GM18873 (cell line): Measurements from ENCODE around the gene GRAMD1A.
"Not testable (repeated sequence)": the region's sequence is repeated elsewhere in the genome, so short reads cannot be mapped to it uniquely, and the experiment has no call there.

Source experiments
- ATAC-seq: cut with Tn5 transposase; IDR thresholded peaks from one replicate; pipeline ENCODE4 v1.9.1; 2021; ENCODE audit warnings: mild to moderate bottlenecking, moderate library complexity, moderate number of reproducible peaks; ENCODE audit not compliant: unreplicated experiment, low FRiP score

Gene GRAMD1A

DNA sequence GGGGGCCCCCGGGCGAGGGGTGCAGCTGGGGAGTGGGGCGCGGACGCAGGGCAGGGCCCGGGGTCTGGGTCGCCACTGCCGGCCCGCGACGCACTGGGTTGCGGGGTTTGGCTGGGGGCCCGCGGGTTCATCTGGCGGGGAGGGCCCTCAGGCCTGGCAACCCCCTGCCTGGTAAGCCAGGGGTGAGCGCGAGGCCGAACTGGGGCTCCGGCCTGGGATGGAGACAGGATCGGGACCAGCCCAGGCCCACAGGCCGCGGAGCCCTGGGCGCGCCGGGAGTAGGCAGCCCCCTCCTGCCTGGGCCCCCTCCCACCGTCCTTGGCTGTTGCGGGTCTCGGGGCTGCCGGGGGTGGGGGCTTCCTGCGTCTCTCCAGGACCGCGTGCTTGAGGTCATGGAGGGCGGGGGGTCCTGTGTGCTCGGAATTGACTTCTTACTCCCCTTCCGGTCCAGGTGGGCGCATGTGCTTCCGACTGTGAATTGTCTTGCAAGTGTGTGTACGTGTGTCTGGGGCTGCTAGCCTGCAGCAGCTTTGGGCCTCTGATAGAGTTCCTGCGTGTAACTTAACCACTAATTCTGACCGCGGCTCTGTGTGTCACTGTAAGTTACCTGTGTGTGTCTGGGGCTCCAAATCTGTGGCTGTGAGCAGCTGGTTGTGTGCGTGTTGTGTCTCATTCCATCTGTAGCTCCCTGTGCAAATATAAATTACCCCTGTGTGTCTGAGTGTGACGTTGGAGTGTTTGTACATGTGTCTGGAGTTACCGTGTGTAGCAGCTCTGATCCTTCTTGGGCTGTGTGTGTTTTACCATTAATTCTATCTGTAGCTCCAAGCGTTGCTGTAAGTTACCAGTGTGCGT is 751 bp downstream of the GRAMD1A start:
- ATAC-seq = no peak

DNA sequence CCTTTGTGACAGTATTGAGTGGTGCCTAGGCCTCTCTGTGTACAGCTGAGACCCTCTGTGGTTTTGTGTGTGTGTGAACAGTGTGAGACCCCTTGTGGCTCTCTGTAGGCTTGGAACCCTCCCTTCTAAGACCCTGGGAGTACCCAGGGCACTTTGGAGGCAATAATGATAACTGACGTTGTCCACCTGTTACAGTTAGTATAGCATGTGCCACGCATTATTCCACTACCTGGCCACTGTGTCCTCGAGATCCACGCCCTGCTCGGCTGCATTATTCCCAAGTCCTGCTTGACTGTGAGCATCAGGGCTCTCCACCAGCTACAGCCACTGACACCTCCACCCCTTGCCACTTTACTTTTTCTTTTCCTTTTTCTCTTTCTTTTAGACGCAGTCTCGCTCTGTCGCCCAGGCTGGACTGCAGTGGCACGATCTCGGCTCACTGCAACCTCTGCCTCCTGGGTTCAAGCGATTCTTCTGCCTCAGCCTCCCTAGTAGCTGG is 2.0 kb downstream of the GRAMD1A start:
- ATAC-seq = no peak

GRCh38 chr19:35004517-35005255 is 4.6 kb downstream of the GRAMD1A start:
- ATAC-seq = no peak

DNA sequence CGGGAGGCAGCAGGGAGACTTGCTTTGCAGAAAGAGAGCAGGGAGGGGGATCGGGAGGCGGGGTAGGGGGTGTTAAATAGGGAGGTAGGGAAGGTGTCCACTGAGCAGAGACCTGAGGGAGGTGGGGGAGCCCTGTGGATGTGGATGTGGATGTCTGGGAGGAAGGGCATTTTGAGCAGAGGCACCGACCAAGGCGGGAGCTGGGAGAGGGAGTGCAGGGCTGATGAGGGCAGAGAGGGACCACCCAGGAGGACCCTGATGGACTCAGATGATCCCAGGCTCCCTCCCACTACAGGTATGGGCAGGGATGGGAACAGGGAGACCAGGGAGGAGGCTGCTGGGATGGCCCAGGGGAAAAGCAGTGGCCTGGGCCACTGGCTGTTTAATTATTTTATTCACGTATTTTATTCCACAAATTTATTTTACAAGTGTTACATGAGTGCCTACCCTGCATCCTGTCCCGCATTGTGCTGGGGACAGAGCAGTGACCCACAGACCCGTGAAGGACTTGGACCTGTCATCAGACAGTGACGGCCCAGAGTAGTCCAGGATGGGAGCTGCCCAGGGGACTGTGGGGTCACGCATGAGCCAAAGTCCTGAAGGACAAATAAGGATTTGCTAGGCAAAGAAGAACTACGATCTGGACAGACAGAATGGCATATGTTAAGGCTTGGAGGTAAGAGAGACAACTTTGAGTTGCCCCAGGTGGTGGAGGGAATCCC is 5.3 kb downstream of the GRAMD1A start:
- no peak for ATAC-seq

GRCh38 chr19:35006007-35006341 is 5.9 kb downstream of the GRAMD1A start:
- not testable (repeated sequence) for ATAC-seq

GRCh38 chr19:35006342-35006998 is 6.3 kb downstream of the GRAMD1A start:
- no peak for ATAC-seq

DNA sequence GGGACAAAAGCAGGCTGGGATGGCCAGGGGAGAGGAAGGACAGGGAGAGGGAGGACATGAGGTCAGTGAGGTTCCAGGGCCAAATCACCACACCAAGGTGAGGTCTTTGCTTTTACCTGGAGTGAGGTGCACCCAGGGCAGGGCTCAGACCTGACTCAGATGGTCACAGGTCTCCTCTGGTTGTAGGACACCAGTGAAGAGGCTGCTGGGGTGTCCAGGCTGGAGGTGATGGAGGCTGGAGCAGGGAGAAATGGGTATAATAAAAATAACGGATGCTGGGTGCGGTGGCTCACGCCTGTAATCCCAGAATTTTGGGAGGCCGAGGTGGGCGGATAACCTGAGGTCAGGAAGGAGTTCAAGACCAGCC is 6.9 kb downstream of the GRAMD1A start:
- ATAC-seq = no peak

DNA sequence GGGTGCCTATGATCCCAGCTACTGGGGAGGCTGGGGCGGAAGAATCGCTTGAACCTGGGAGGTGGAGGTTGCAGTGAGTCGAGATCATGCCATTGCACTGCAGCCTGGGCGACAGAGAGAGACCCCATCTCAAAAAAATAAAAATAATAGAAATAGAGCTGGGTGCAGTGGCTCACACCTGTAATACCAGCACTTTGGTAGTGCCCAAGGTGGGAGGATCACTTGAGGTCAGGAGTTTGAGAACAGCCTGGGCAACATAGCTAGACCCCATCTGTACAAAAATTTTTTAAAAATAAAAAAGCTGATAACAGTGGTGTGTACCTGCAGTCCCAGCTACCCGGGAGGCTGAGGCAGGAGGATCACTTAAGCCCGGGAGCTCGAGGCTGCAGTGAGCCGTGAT is 7.3 kb downstream of the GRAMD1A start:
- not testable (repeated sequence) for ATAC-seq

DNA sequence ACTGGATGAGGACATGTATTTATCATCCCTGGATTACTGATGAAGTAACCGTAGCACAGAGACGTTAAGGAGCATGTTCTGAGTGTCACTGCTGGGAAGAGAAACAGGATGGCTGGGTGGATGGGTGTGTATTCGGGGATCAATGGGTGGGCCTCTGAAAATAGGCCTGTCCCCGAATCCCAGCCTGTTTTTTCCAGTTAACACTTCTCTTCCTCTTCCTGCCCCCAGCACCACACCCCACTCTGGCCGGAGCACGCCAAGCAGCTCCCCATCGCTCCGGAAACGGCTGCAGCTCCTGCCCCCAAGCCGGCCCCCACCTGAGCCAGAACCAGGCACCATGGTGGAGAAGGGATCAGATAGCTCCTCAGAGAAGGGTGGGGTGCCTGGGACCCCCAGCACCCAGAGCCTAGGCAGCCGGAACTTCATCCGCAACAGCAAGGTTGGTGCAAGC is 8.8 kb downstream of the GRAMD1A start:
- ATAC-seq = no peak

DNA sequence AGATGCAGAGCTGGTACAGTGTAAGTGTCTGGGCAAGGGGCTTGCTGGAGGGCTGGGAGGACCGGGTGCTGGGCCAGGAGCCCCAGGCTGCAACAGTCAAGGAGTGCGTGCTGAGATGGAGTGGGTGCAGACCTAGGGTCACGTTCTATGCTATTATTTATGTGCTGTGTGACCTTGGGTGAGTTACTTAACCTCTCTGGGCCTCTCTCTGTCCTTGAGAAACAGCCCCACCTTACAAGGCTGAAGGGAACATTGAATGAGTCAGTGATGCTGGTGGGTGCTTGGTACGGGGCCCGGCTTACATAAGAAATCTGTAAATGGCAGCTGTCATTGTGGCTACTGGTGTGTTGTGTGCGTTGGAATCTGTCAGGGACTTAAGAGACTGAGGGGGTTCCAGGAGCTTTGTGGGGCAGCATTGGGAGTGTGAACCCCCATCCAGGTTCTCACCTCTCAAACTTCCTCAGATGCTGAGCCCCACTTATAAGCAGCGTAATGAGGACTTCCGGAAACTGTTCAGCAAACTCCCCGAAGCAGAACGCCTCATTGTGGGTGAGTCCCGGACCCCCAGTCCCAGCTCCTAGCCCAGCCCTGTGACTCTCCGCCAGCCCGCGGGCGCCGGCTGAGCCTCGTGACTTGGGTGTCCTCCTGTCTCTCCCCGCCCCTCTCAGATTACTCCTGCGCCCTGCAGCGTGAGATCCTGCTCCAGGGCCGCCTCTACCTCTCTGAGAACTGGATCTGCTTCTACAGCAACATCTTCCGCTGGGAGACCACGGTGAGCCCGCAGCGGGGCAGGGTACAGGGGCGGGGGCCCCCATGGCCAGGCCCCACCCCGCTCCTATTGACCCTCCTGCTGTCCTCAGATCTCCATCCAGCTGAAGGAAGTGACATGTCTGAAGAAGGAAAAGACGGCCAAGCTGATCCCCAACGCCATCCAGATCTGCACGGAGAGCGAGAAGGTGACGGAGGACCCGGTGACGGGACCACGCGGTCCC is 9.6 kb downstream of the GRAMD1A start:
- no peak for ATAC-seq

- no peak for ATAC-seq
Measured at GRCh38 chr19:35011091-35011689, 11.1 kb downstream of the GRAMD1A start.

DNA sequence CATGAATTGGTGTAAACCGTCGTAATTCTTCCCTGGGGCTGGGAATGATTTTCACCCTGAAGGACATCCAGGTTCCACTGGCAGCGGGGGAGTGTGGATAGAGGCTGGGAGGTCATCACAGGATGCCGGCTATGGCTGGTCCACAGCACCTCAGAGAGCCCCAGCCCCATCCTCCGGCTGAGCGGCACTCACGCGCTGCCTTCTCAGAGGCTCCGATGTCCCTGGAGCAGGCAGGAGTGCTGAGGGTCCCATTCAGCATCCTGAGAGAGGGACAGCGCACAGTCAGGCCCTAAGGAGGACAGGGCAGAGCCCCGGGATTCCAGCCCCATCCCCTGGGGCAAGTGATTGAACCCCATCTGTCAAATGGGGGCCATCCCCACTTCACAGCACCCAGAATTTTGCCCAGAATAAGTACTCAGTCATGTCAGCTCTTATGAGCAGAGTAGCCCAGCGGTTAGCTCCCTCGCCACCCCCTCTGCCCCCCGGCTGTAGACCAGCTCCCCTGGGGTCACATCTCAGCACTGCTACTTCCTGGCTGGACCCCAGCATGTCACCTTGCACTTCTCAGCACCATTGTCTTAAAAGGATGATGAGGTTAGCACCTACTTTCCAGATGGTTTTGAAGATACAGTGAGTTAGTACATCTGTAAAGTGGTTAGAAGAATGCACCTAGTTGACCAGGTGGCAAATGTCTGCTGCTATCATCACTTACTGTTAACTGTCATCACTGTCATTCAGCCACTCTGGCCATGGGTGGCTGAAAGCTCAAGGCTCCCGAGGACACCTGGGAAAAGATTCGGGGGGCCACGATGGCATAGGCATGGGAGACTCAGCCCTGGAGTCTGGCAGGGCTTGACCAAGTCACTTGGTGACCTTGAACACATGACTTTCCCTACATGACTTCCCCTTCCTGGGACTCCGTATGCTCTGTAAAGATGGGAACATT is 11.9 kb downstream of the GRAMD1A start:
- no peak for ATAC-seq

GRCh38 chr19:35013041-35013819 is 13.1 kb downstream of the GRAMD1A start:
- ATAC-seq = no peak

- no peak for ATAC-seq
Measured at GRCh38 chr19:35013820-35014754, 14.0 kb downstream of the GRAMD1A start.

- ATAC-seq = not testable (repeated sequence)
Measured at GRCh38 chr19:35014774-35015173, 14.7 kb downstream of the GRAMD1A start.
